Thoracic aorta (tissue), 2 donors: ENCODE results near the gene GRIP2. TPM values are rescaled to one million over a fixed set of nuclear protein-coding genes. Genes with fewer than 3 reads are reported as not detected.

ENCODE experiments used
- ATAC-seq: fragments of 150-250 bp; one replicate; pipeline ENCODE4 v1.8.0; 2017; ENCODE audit warnings: low read depth; ENCODE audit not compliant: insufficient number of reproducible peaks, low FRiP score
- DNase-seq: peaks from one replicate; pipeline ENCODE4 v3.0.0-alpha.2; 2020; ENCODE audit warnings: low spot score
- H3K27ac ChIP-seq, 2 donors: fragments of 200-600 bp; sonication (generic); 1 replicate in 1 of 2; 2 replicates in 1 of 2; pipeline ENCODE4 v1.5.1; 2016; ENCODE audit warnings: mild to moderate bottlenecking in 2 of 2, moderate library complexity in 2 of 2
- H3K27me3 ChIP-seq: fragments of 200-600 bp; sonication (generic); replicated peaks from 2 replicates; pipeline ENCODE4 v1.6.0; 2016; ENCODE audit warnings: mild to moderate bottlenecking; ENCODE audit not compliant: insufficient read depth
- H3K36me3 ChIP-seq: fragments of 200-600 bp; sonication (generic); one replicate; pipeline ENCODE4 v1.5.1; 2016
- H3K4me1 ChIP-seq, 2 donors: fragments of 200-600 bp; sonication (generic); 1 replicate in 1 of 2; 2 replicates in 1 of 2; pipeline versions ENCODE4 v1.5.1 to v1.6.0; 2016; ENCODE audit warnings: low read depth in 2 of 2, mild to moderate bottlenecking in 1 of 2; ENCODE audit not compliant: control insufficient read depth in 1 of 2
- H3K4me3 ChIP-seq: fragments of 200-600 bp; sonication (generic); 2 replicates; pipeline ENCODE4 v1.5.1; 2016; ENCODE audit warnings: mild to moderate bottlenecking
- H3K9me3 ChIP-seq: fragments of 200-600 bp; sonication (generic); 2 replicates; pipeline ENCODE4 v1.5.1; 2016
- CTCF ChIP-seq: fragments of 200-600 bp; sonication (generic); IDR thresholded peaks from one replicate; pipeline ENCODE4 v1.5.1; 2019; ENCODE audit warnings: antibody characterized with exemption
- total RNA-seq, 2 donors: library from RNA; depleted of rRNA; stranded (reverse); fragments of >200 nt; gene quantifications; one replicate each; pipeline versions ENCODE4 v1.1.0 to v1.2.3, GENCODE V29; 2016

Gene GRIP2
- total RNA-seq, 2 donors from 2014 or later, result 1.5 to 4.2 TPM

DNA sequence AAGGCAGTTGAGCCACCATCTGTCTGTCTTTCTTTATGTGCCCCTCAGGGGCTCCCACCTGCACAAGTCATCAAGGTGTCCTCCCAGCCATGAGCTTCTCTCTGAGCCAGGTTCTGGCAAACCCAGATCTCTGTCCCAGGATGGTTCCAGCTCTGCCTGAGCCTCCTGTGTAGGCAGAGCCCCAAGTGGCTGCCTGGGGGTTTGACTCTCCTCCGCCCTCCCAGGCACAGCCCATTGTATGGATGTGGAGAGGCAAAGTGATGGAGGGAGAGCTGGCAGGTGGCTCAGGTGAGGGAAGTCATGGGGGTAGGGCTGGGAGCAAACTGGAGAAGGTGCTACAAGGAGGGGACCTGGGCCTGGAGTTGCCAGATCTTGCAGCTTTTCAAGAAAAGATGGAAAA is 56.9 kb downstream of the GRIP2 start:
- no peaks in the 10 kb centered on the region for H3K9me3 ChIP-seq
- ATAC-seq, result no peak
- DNase-seq, result no peak
- no peak overlapping the region for H3K27ac ChIP-seq
- H3K36me3 ChIP-seq, result peaks cover 24% of the 10 kb centered on the region
- peaks cover 0 to 18% of the 10 kb centered on the region in 2 donors for H3K4me1 ChIP-seq
- TF ChIP-seq CTCF, result no peak
- H3K4me3 ChIP-seq, result no peak overlapping the region
- H3K27me3 ChIP-seq, result no peaks in the 10 kb centered on the region

GRCh38 chr3:14482271-14482721 is 57.8 kb downstream of the GRIP2 start:
- no peak overlapping the region for H3K27ac ChIP-seq
- H3K9me3 ChIP-seq, result no peaks in the 10 kb centered on the region
- no peak for TF ChIP-seq CTCF
- DNase-seq (no peak), ATAC-seq (no peak)
- no peak overlapping the region for H3K4me3 ChIP-seq
- H3K36me3 ChIP-seq, result peaks cover 27% of the 10 kb centered on the region
- H3K27me3 ChIP-seq, result no peaks in the 10 kb centered on the region
- H3K4me1 ChIP-seq, result peaks cover 0 to 11% of the 10 kb centered on the region in 2 donors

DNA sequence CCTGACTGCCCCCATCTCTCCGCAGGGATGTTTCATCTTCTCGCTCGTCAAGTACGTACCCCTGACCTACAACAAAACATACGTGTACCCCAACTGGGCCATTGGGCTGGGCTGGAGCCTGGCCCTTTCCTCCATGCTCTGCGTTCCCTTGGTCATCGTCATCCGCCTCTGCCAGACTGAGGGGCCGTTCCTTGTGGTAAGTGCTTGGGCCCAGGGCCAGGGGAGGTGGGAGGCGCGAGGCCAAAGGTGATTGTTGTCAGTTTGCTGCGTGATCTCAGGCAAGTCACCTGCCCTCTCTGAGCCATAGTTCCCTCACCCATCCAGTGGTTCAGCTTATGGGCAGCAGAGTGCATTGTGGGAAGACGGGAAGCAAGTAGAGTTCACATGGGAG is 58.5 kb downstream of the GRIP2 start:
- ATAC-seq, result no peak
- H3K4me1 ChIP-seq, result peaks cover 0 to 11% of the 10 kb centered on the region in 2 donors
- TF ChIP-seq CTCF, result no peak
- DNase-seq, result no peak
- H3K4me3 ChIP-seq, result no peak overlapping the region
- no peaks in the 10 kb centered on the region for H3K9me3 ChIP-seq
- H3K27me3 ChIP-seq, result no peaks in the 10 kb centered on the region
- H3K27ac ChIP-seq, result no peak overlapping the region
- H3K36me3 ChIP-seq, result peaks cover 29% of the 10 kb centered on the region

- Histone ChIP-seq H3K36me3 (peaks cover 26% of the 10 kb centered on the region), H3K4me1 (peaks cover 0 to 11% of the 10 kb centered on the region in 2 donors), H3K4me3 (no peak overlapping the region), H3K27ac (no peak overlapping the region), H3K27me3 (no peaks in the 10 kb centered on the region), H3K9me3 (no peaks in the 10 kb centered on the region)
- DNase-seq (no peak), ATAC-seq (no peak)
- TF ChIP-seq CTCF, result no peak
Measured at GRCh38 chr3:14481018-14481645, 59.0 kb downstream of the GRIP2 start.

GRCh38 chr3:14480207-14481017 is 59.7 kb downstream of the GRIP2 start:
- H3K36me3 ChIP-seq, result peaks cover 25% of the 10 kb centered on the region
- peaks cover 0 to 11% of the 10 kb centered on the region in 2 donors for H3K4me1 ChIP-seq
- H3K4me3 ChIP-seq, result no peak overlapping the region
- no peaks in the 10 kb centered on the region for H3K9me3 ChIP-seq
- H3K27me3 ChIP-seq, result no peaks in the 10 kb centered on the region
- no peak for DNase-seq
- TF ChIP-seq CTCF, result no peak
- no peak overlapping the region for H3K27ac ChIP-seq
- no peak for ATAC-seq
